Measurements from ENCODE around the gene PASK.

GRCh38 chr2:241126771-241127202 lies 22.5 kb downstream of the PASK start:
- no peak for TF ChIP-seq CTCF (IDR thresholded peaks at IDR 0.05)
- no peak for TF ChIP-seq POLR2A (IDR thresholded peaks at IDR 0.05)
